Endothelial cell of umbilical vein (primary cell): ENCODE measurements around the gene OTUB1. TPM values are rescaled to one million over a fixed set of nuclear protein-coding genes. Genes with fewer than 3 reads are reported as not detected.

Experiments used
- BruUV-seq: library from RNA; stranded (reverse); fragments of 400-500 nt; replicated peaks from 2 replicates; lab custom pipeline; 2021; lab: Mats Ljungman, UMichigan
- CTCF ChIA-PET: fragments of 300-600, 350-600 bp; sonication (Branson Sonifier 250); formaldehyde crosslinking; loops from one replicate; lab custom pipeline; 2021; ENCODE audit warnings: antibody characterized with exemption, inconsistent platforms; lab: Charles Lee
- POLR2A ChIA-PET: fragments of 300-600, 350-600 bp; sonication (Branson Sonifier 250); formaldehyde crosslinking; loops from one replicate; lab custom pipeline; 2021; ENCODE audit warnings: antibody characterized with exemption, inconsistent platforms; lab: Charles Lee
- DNase-seq: peaks from one replicate; pipeline ENCODE4 v3.0.0-alpha.2; 2011; ENCODE audit warnings: low read depth, low spot score
- FAIRE-seq: peaks from 2 replicates; lab custom pipeline; 2011; peaks lifted over from hg19 to GRCh38; lab: Jason Lieb, UNC
- H2AFZ ChIP-seq: 2 replicates; pipeline ENCODE4 v1.6.0; 2012; ENCODE audit warnings: low read depth, low read length, control low read depth, inconsistent platforms
- H3K27ac ChIP-seq: 2 replicates; pipeline ENCODE4 v1.5.1; 2011; ENCODE audit warnings: low read depth, mild to moderate bottlenecking, control low read depth, low read length, moderate library complexity; ENCODE audit not compliant: insufficient read depth
- H3K27me3 ChIP-seq, 2 experiments: 2 replicates each; pipeline versions ENCODE4 v1.6.0 to v1.6.1; 2011; ENCODE audit warnings: low read length in 2 of 2, mixed read lengths in 1 of 2; ENCODE audit not compliant: control insufficient read depth in 2 of 2, insufficient read depth in 2 of 2
- H3K36me3 ChIP-seq, 2 experiments: 2 replicates in 1 of 2; 3 replicates in 1 of 2; pipeline ENCODE4 v1.5.1; 2011; ENCODE audit warnings: low read length in 2 of 2, mild to moderate bottlenecking in 1 of 2, moderate library complexity in 1 of 2; ENCODE audit not compliant: control insufficient read depth in 2 of 2, insufficient read depth in 2 of 2; ENCODE audit errors: extremely low read depth in 1 of 2
- H3K4me1 ChIP-seq: 3 replicates; pipeline ENCODE4 v1.5.1; 2011; ENCODE audit warnings: mild to moderate bottlenecking, low read length; ENCODE audit not compliant: control insufficient read depth, insufficient read depth; ENCODE audit errors: extremely low read depth
- H3K4me2 ChIP-seq: 2 replicates; pipeline ENCODE4 v1.6.1; 2011; ENCODE audit warnings: low read length, control low read depth, mixed read lengths; ENCODE audit not compliant: insufficient read depth
- H3K4me3 ChIP-seq, 3 experiments: fragments of 200-600 bp in 1 of 3; sonication (generic), shearing (Covaris generic) in 1 of 3; replicated peaks in 1 of 3; 2 replicates each; pipeline ENCODE4 v1.5.1; 2011 to 2016; ENCODE audit warnings: control low read depth in 3 of 3, low read length in 3 of 3, mild to moderate bottlenecking in 2 of 3, inconsistent platforms in 1 of 3, low read depth in 1 of 3, moderate library complexity in 1 of 3; ENCODE audit not compliant: insufficient read depth in 1 of 3
- H3K79me2 ChIP-seq: 2 replicates; pipeline ENCODE4 v1.6.0; 2012; ENCODE audit warnings: low read length, inconsistent platforms; ENCODE audit not compliant: control insufficient read depth, insufficient read depth
- H3K9ac ChIP-seq: replicated peaks from 2 replicates; pipeline ENCODE3; 2011; ENCODE audit warnings: low read length, control low read depth; ENCODE audit not compliant: insufficient read depth; ENCODE audit errors: extremely low read depth
- H3K9me1 ChIP-seq: replicated peaks from 3 replicates; pipeline ENCODE4 v1.6.0; 2011; ENCODE audit warnings: mild to moderate bottlenecking, low read length; ENCODE audit not compliant: control insufficient read depth, insufficient read depth; ENCODE audit errors: extremely low read depth
- H3K9me3 ChIP-seq: replicated peaks from 2 replicates; pipeline ENCODE4 v1.5.1; 2012; ENCODE audit warnings: low read length, inconsistent platforms; ENCODE audit not compliant: control insufficient read depth, insufficient read depth
- H4K20me1 ChIP-seq: replicated peaks from 2 replicates; pipeline ENCODE3; 2011; ENCODE audit warnings: mild to moderate bottlenecking, low read length; ENCODE audit not compliant: control insufficient read depth, insufficient read depth; ENCODE audit errors: extremely low read depth
- CTCF ChIP-seq, 2 donors: IDR thresholded peaks; 1 replicate in 1 of 2; 2 replicates in 1 of 2; pipeline ENCODE4 v1.5.1; 2011; ENCODE audit warnings: low read length in 2 of 2, mild to moderate bottlenecking in 2 of 2, moderate library complexity in 2 of 2, control low read depth in 1 of 2, inconsistent platforms in 1 of 2, low read depth in 1 of 2; ENCODE audit not compliant: insufficient read depth in 1 of 2; ENCODE audit errors: extremely low read depth in 1 of 2
- EZH2 ChIP-seq: IDR thresholded peaks from 2 replicates; pipeline ENCODE4 v1.6.1; 2012; ENCODE audit warnings: borderline replicate concordance, low read depth, mild to moderate bottlenecking, moderate library complexity, low read length, inconsistent platforms; ENCODE audit not compliant: severe bottlenecking
- FOS ChIP-seq: IDR thresholded peaks from 2 replicates; pipeline ENCODE4 v1.6.1; 2011; ENCODE audit warnings: mild to moderate bottlenecking, low read length, moderate library complexity, borderline replicate concordance; ENCODE audit not compliant: insufficient read depth
- GATA2 ChIP-seq: IDR thresholded peaks from 2 replicates; pipeline ENCODE4 v1.7.0; 2011; ENCODE audit warnings: low read depth, mild to moderate bottlenecking, moderate library complexity, mixed read lengths, low read length; ENCODE audit not compliant: insufficient read length, insufficient read depth
- JUN ChIP-seq: IDR thresholded peaks from 2 replicates; pipeline ENCODE4 v1.6.1; 2011; ENCODE audit warnings: borderline replicate concordance, low read depth; ENCODE audit not compliant: insufficient read length, insufficient read depth
- MAX ChIP-seq: IDR thresholded peaks from 2 replicates; pipeline ENCODE4 v1.6.1; 2011; ENCODE audit not compliant: insufficient read depth, insufficient read length
- MYC ChIP-seq: IDR thresholded peaks from one replicate; pipeline ENCODE4 v1.6.1; 2011; ENCODE audit warnings: mild to moderate bottlenecking, low read depth, low read length
- POLR2A ChIP-seq: IDR thresholded peaks from 2 replicates; pipeline ENCODE4 v1.6.1; 2012; ENCODE audit warnings: low read depth, mild to moderate bottlenecking, control low read depth, low read length
- POLR2AphosphoS5 ChIP-seq: IDR thresholded peaks from 2 replicates; pipeline ENCODE4 v1.6.1; 2012; ENCODE audit warnings: low read depth, mild to moderate bottlenecking, control low read depth, low read length, moderate library complexity; ENCODE audit not compliant: insufficient read depth
- dilution Hi-C: fragments of 300-500 bp; cut with MboI; formaldehyde crosslinking; loops from one replicate; pipeline ENCODE4 v1.15.0; 2019; ENCODE audit warnings: low sequenced_read_pairs; ENCODE audit not compliant: extremely low pct_ligation_motif_present
- intact Hi-C: fragments of 100-400 bp; cut with micrococcal nuclease; formaldehyde crosslinking; loops from one replicate; pipeline ENCODE4 v1.10.0; 2022
- polyA plus RNA-seq, 4 experiments: library from polyadenylated mRNA; depleted of rRNA in 3 of 4; stranded (reverse) in 3 of 4; unstranded in 1 of 4; fragments of >200 nt; gene quantifications; 2 replicates each; pipeline versions ENCODE4 v1.2.1 to v1.2.3, GENCODE V29; 2011 to 2012; ENCODE audit warnings: missing spikeins in 1 of 4
- total RNA-seq: library from RNA; stranded (reverse); gene quantifications from 2 replicates; pipeline ENCODE4 v1.2.3, GENCODE V29; 2021

The OTUB1 gene
- total and polyA plus RNA-seq, 2 donors (not counting 3 experiments of a cell fraction or from before 2014, with no cell fraction given) = 81.9 to 256 TPM

GRCh38 chr11:64034411-64034811, 48.2 kb downstream of the OTUB1 start:
- no peak for DNase-seq
- POLR2A ChIA-PET = no interaction called here

More at GRCh38 chr11:64034411-64034811, 48.2 kb downstream of the OTUB1 start:
- TF ChIP-seq CTCF (IDR thresholded peaks at IDR 0.05; ENCODE audit: extremely low read depth in 1 of 2, insufficient read depth in 1 of 2, low read depth in 1 of 2, low read length in 2 of 2) (no peak), JUN (no peak), GATA2 (no peak), POLR2AphosphoS5 (no peak), MAX (no peak), EZH2 (no peak), MYC (no peak), POLR2A (no peak), FOS (no peak)
- no peaks in the 10 kb centered on the region for H3K9me1 ChIP-seq
- BruUV-seq = no TSS peak
- peaks cover 27 to 37% of the 10 kb centered on the region in 2 experiments for H3K27me3 ChIP-seq
- H3K27ac ChIP-seq = no peak overlapping the region
- no peak overlapping the region for H3K4me2 ChIP-seq
- intact Hi-C loops = no loop called here
- CTCF ChIA-PET = interaction anchor here (5.0 kb wide), 1 partner anchor 33 kb away, joined by 23 read pairs; no protein-coding TSS in a partner anchor
- no peak for FAIRE-seq
- H3K4me3 ChIP-seq = no peak overlapping the region
- H2AFZ ChIP-seq = no peak overlapping the region
- H3K79me2 ChIP-seq = no peaks in the 10 kb centered on the region
- H3K9me3 ChIP-seq = no peaks in the 10 kb centered on the region
- H3K36me3 ChIP-seq = no peaks in the 10 kb centered on the region
- no peaks in the 10 kb centered on the region for H4K20me1 ChIP-seq
- H3K9ac ChIP-seq = no peak overlapping the region
- H3K4me1 ChIP-seq = no peaks in the 10 kb centered on the region
- dilution Hi-C loops = no loop called here
